ENCODE measurements around the gene SPEG. TPM values are rescaled to one million over a fixed set of nuclear protein-coding genes. Genes with fewer than 3 reads are reported as not detected.

SPEG gene
- total RNA-seq, 1 donor from 2014 or later, result under 0.01 TPM

DNA sequence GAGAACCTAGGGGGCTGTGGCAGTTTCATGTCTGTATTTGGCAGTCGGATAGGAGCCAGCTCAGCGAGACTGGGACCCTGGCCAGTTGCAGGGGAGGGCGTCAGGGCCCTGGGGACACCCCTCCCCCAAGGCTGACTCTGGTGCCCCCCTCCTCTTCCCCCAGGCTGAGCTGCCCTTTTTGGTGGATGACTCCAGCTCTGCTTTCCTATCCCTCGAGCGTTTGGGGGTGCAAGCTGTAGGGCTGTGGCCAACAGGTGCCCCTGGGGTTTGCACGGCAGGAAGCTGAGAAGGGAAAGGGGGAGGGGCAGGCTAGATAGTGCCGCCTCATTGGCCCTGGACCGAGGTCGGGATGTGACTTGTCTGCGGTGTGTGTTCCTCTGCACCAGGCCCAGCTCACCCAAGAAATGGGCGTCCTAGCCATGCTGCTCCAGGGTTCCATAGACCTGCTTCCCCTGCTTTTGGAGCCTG, 26.4 kb downstream of the SPEG start:
- DNase-seq (ENCODE audit: low read depth in 2 of 2), result no peak

- DNase-seq (ENCODE audit: low read depth in 2 of 2), result no peak
Observed at GRCh38 chr2:219461669-219462068, 27.0 kb downstream of the SPEG start.

DNA sequence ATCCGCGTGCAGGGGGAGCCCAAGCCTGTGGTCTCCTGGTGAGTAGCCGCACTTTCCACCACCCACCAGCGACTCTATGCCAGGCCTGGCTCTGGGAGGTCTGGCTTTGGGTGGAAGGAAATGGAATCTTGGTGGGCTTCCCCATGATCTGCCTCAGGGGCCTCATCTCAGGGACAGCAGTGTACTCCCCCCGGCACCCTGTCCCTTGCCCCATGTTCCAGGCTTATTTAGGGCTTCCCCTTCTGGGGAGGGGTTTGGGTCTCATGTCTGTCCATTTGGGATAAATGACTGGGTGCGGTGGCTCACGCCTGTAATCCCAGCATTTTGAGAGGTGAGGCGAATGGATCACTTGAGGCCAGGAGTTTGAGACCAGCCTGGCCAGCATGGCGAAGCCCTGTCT, 27.7 kb downstream of the SPEG start:
- no peak for DNase-seq (ENCODE audit: low read depth in 2 of 2)

- no peak for DNase-seq (ENCODE audit: low read depth in 2 of 2)
Observed at GRCh38 chr2:219464286-219465032, 29.8 kb downstream of the SPEG start.

DNA sequence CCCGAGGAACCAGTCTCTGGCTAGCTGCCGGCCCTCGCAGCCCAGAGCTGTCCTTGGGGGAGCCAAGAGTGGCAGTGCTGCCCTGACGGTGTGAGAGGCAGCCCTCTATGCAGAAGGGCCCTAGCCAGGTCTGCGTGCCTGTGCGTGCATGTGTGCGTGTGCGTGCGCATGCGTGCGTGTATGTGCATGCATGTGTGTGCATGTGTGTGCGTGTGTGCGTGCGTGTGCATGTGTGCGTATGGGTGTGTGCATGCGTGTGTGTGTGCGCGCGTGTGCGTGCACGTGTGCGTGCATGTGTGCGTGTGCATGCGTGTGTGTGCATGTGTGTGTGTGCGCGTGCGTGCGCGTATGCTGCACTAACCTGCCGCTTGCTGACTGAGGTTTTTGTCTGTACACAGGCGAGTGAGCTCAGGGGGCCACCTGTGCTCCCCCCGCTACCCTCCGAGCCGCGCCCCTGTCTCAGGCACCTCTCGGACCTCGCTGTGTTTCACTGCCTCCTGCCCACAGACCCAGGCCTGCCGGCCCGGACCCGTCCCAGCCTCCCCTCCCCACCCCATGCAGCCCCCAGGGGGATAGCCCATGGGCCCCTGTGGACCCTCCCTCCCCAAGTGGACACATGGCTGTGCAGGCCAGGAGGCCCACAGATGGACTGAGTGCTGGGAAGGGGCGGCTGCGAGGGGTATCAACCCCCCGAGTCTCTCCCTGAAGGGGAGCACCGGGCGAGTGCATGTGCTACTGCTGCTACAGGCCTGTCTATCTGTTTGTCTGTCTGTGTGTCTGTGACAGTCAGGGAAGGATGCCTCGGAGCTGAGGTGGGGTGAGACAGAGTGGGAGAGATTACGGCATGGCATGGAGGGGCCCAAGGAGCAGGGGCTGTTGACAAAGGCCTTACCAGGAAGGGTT, 31.3 kb downstream of the SPEG start:
- DNase-seq (ENCODE audit: low read depth in 2 of 2), result no peak

DNA sequence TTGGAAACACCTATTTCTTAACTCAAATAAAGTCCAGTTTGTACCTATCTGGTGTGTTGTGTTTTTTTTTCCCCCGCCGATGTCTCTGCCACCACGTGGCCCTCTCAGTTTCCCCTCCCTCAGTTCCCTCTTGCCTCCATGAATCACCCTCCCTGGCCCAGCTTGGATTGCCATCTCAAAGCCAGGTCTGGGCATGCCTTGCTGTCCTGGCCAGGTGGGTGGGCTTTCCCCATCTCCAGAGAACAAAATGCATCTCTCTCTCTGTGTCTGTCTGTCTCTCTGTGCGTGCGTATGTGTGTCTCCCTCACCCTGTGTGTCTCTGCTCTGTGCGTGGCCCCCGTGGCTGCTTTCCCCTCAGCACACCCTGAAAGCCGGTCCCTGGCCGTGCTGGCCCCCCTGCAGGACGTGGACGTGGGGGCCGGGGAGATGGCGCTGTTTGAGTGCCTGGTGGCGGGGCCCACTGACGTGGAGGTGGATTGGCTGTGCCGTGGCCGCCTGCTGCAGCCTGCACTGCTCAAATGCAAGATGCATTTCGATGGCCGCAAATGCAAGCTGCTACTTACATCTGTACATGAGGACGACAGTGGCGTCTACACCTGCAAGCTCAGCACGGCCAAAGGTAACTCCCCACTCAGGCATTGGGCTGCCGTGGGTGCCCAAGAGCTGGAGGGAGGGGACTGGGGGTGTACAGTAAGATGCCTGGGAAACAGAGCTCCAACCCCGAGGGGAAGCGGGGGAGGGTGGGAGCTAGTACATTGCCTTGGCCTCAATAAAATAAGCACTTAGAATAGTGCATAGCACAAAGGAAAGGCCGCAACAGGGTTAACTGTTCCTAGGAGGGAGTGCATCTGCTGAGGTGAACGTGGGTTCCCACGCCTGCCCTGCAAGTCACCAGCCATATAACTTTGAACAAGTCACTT, 32.4 kb downstream of the SPEG start:
- no peak for DNase-seq (ENCODE audit: low read depth in 2 of 2)

GRCh38 chr2:219467736-219468075, 33.1 kb downstream of the SPEG start:
- DNase-seq (ENCODE audit: low read depth in 2 of 2), result no peak

DNA sequence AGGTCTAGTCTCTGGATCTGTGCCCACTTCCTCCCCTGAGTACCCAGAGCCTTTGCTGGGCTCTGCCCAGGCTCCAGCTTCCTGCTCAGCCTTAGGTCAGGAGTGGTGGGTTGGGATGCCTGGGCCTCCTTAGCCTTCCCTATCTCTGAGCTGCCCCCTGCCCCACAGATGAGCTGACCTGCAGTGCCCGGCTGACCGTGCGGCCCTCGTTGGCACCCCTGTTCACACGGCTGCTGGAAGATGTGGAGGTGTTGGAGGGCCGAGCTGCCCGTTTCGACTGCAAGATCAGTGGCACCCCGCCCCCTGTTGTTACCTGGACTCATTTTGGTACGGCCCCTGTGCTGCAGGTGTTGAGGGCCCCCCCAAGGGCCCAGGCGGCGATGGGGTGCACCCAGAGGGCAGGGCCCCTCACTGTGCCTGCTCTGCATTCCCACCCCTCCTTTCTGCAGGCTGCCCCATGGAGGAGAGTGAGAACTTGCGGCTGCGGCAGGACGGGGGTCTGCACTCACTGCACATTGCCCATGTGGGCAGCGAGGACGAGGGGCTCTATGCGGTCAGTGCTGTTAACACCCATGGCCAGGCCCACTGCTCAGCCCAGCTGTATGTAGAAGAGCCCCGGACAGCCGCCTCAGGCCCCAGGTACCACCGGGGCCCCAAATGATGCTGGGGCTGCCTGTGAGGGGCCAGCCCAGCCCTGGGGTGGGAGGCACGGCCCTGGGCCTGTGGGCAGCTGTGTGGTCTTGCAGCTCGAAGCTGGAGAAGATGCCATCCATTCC, 34.0 kb downstream of the SPEG start:
- no peak for DNase-seq (ENCODE audit: low read depth in 2 of 2)

DNA sequence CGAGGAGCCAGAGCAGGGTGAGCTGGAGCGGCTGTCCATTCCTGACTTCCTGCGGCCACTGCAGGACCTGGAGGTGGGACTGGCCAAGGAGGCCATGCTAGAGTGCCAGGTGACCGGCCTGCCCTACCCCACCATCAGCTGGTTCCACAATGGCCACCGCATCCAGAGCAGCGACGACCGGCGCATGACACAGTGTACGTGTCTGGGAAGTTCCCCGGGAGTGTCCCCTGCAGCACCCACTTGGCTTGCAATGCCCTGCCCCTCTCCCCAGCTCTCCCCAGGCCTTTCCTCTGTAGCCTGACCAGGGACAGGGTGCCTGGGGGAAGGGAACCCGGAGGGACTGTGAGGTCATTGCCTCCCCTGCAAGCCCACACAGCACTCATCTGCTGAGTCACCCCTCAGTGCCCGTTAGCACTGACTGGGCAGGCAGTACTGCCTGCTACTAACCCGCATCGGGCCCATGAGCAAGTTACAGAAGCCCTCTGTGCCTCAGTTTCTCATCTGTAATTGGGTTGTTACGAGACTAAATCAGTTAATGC, 34.6 kb downstream of the SPEG start:
- DNase-seq (ENCODE audit: low read depth in 2 of 2), result peak in 1 of 2 donors; percentile 27

DNA sequence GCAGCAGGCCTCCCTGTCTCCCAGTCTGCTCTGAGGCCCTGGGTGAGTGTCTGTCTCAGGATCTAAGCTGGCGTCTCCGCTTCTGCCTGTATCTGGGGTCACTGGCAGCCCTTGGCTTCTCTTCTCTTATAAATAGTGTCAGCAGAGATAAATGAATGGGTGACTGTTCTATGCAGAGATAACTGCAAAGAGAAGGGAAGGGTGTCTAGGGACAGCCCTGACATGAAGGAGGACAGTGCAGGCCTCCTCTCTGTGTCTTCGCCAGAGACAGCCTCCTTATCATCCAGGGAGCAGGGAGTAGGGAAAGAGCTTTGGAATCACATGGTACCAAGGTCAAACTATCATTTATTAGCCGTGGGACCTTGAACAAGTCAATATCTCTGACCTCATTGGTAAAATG, 35.8 kb downstream of the SPEG start:
- no peak for DNase-seq (ENCODE audit: low read depth in 2 of 2)

- no peak for DNase-seq (ENCODE audit: low read depth in 2 of 2)
Observed at GRCh38 chr2:219471476-219472371, 37.1 kb downstream of the SPEG start.

DNA sequence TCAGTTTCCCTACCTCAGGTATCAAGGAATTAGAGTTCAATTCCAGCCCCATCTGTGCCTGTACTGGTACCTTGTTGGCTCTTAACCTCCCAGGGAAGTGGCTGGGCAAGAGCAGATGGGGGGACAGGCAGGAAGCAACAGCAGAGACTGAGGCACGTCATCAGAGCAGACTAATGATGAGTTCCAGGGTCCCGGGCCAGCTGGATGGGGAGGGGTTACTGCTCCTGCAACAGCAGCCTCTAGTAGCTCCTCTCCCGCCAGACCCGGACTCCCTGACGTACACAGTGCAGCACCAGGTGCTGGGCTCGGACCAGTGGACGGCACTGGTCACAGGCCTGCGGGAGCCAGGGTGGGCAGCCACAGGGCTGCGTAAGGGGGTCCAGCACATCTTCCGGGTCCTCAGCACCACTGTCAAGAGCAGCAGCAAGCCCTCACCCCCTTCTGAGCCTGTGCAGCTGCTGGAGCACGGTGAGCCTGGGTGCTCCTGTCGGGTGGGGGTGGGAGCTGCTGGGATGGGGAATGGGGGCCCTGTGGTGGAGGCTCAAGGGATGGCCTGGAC, 38.1 kb downstream of the SPEG start:
- no peak for DNase-seq (ENCODE audit: low read depth in 2 of 2)

DNA sequence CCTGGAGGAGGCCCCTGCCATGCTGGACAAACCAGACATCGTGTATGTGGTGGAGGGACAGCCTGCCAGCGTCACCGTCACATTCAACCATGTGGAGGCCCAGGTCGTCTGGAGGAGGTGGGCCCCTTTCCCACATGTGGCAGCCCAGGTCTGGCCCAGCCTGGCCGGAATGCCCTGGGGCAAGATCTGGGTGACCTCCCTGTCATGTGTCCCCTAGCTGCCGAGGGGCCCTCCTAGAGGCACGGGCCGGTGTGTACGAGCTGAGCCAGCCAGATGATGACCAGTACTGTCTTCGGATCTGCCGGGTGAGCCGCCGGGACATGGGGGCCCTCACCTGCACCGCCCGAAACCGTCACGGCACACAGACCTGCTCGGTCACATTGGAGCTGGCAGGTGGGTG, 38.9 kb downstream of the SPEG start:
- no peak for DNase-seq (ENCODE audit: low read depth in 2 of 2)

GRCh38 chr2:219474285-219475060, 39.8 kb downstream of the SPEG start:
- DNase-seq (ENCODE audit: low read depth in 2 of 2), result no peak

GRCh38 chr2:219475278-219475677, 40.6 kb downstream of the SPEG start:
- no peak for DNase-seq (ENCODE audit: low read depth in 2 of 2)

DNA sequence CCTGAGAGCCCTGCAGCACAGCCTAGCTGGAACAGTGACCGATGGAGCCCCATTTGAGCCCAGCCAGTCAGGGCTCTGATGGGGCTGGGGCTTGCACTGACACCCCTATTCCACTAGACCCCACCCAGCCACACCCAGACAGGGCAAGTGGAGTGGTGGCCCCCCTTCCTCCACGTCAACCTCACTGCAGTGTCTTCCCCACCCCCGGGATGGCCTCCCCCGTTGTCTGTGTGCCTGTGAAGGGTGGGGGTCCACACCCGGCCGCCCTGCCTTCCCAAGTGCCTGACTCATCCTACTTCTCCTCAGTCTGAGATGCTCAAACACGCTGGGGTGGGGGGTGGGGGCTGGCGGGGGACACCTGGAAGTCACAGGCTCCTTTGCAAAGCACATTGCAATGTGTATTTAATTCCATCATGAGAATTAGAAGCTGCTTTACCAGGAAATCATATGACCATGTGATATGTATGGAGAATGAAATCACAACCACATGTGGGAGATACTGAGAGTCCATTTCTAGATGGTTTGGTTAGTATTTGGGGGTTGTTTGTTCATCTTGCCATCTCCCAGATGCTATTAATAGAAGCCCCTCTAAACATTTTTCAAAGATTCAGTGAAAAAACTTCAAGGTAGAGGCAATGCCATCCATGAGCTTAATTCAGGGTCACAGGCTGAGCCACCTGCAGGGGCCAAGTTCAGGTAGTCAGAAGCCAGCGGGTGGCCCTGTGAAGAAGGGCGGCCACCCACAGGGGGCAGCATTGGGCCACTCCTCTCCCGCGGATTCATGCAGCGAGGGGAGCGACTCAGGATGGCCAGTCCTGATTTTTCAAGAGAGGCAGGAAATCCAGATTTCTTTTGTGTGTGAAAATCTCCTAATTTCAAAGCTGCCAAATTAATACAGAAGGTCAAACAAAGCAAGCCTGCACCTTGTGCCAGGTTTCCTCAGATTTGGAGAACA, 41.3 kb downstream of the SPEG start:
- peak; percentile 50 to 57 for DNase-seq (ENCODE audit: low read depth in 2 of 2)

DNA sequence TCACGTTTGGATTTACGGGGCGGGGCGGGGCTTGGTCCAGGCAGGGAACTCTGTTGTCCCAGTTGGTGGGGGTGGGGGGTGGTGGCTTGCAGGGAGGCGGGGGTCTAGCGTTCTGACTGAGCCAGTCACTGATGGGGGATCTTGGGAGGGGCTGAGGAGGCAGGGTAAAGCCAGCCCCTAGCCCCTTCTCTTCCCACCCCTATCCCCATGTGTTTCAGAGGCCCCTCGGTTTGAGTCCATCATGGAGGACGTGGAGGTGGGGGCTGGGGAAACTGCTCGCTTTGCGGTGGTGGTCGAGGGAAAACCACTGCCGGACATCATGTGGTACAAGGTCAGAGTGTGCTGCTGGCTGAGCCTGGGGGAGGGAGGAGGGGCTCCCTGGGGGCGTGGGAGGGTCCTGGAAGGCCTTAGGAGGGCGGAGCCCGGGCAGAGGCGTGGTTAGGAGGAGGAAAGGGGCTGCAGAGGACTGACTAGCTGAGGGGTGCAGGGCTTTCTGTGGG, 42.1 kb downstream of the SPEG start:
- DNase-seq (ENCODE audit: low read depth in 2 of 2), result no peak
